Skin of body (tissue), 2 donors: Measurements from ENCODE around the gene HSP90AA1. TPM values are rescaled to one million over a fixed set of nuclear protein-coding genes. Genes with fewer than 3 reads are reported as not detected.
A peak's percentile ranks its signal among the peaks of the same experiment; 100 is the strongest.
"Not testable (repeated sequence)": the region's sequence is repeated elsewhere in the genome, so short reads cannot be mapped to it uniquely, and the experiment has no call there.

ENCODE experiments used
- DNase-seq: peaks from one replicate; lab custom pipeline; 2025; lab: John Stamatoyannopoulos, UW
- total RNA-seq: library from RNA; depleted of rRNA; stranded (reverse); fragments of >200 nt; gene quantifications from one replicate; pipeline ENCODE4 v1.2.3, GENCODE V29; 2014

Gene HSP90AA1
- total RNA-seq, 1 donor from 2014 or later = 339 TPM

GRCh38 chr14:102074415-102074964 lies 12.4 kb downstream of the HSP90AA1 start:
- DNase-seq = no peak

GRCh38 chr14:102071283-102071998 lies 15.4 kb downstream of the HSP90AA1 start:
- DNase-seq = no peak

DNA sequence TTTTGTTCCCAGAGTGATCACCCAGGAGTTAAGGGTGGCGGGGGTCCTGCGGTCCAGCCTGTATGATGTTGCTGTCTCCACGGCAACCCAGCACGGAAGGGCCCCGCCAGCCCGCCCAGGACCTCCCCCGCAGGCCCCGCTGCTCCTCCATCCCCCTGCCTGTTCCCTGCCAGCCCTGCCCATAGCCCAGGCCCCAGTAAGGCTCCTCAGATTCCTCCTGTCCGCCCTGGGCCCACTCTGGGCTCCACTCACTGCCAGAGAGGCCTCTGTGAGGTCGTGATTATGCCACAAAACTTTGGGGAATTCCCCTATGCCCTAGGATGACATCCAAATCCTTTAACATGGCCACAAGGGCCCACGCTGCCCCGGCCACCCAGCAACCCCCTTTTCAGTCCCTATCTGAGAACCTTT lies 20.8 kb downstream of the HSP90AA1 start:
- DNase-seq = no peak

DNA sequence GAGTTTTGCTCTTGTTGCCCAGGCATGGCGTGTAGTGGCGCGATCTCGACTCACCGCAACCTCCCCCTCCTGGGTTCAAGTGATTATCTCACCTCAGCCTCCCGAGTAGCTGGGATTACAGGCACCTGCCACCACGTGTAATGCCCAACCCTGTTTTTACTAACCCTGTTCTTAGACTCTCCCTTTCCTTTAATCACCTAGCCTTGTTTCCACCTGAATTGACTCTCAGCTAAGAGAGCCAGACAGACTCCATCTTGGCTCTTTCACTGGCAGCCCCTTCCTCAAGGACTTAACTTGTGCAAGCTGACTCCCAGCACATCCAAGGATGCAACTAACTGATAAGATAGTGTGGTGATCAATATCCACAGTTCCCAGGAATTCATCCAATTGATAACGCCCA lies 22.3 kb downstream of the HSP90AA1 start:
- not testable (repeated sequence) for DNase-seq

DNA sequence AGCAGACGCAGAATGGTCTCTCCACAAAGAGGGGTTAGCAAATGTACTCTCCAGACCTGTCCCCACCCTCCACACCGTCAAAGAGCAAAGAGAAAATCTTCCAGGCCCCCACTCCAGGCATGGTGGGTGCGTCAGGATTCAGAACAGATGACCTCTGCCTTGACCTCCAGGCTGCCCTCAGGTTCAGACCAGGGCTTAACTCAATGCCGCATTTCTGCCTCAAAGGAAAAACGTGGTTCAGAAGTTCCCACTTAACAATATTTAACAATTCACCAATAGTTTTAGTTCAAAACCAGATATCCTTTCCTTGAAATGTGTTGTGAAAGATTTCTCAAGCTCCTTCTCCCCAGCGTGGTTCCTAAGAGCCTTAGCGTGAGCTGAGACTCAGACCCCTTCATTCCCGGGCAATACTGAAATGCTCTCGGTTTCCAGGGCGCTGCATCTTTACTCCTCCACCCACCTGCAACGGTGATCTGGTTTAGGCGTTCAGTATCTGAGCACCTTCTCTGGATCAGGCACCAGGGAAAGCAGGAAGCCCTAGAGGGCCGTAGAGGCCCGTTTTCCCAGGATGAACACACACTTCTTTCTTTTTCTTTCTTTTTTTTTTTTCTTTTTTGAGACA lies 22.9 kb downstream of the HSP90AA1 start:
- DNase-seq = no peak

- DNase-seq = peak; percentile 78
These were observed 23.6 kb downstream of the HSP90AA1 start for GRCh38 chr14:102063109-102063807.

DNA sequence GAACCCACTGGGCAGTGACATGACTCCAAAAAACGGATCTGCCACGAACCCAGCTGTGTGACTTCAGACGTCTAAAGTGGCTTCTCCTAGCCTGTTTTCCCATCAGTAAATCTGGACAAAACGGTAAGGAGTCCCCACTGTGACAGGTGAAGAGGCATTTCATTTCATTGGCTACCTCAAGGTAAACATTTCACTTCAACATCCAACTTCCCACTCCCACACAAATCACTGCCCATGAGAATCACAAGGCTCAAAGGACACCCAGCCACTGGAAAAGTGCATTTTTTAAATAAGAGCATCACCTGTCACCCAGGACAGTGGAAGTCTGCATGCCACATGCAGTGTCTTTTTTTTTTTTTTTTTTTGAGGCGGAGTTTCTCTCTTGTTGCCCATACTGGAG lies 27.9 kb downstream of the HSP90AA1 start:
- no peak for DNase-seq

- DNase-seq = no peak
These were observed 28.7 kb downstream of the HSP90AA1 start for GRCh38 chr14:102058146-102058545.

DNA sequence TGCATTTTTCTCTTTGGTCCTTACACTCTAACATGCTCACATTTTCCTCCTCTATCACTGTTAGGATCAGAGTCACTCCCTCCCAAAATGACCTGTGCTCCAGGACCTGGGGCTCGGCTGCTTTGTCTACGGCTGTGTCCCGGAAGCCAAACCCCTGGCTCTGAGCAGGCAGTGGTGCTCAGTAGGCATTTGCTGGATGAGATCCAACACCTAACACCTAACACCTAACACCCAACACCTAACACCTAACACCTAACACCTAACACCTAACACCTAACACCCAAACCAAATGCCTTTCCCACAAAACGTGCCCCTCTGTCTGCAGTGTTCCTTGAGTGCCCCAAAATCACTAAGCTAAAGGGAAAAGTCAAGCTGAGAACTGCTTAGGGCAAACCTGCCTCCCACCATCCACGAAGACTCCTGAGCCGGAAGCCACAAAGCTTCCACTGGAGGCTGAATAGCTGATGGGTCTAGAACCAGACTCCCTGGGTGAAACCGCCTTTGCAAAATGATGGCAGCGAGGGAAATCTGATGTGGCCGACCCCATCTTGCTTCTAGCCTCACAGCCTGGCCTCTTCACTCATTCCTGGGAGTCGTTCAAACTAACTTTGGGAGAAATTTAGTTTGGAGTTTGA lies 29.2 kb downstream of the HSP90AA1 start:
- no peak for DNase-seq

GRCh38 chr14:102056694-102057442 lies 30.0 kb downstream of the HSP90AA1 start:
- DNase-seq = no peak

DNA sequence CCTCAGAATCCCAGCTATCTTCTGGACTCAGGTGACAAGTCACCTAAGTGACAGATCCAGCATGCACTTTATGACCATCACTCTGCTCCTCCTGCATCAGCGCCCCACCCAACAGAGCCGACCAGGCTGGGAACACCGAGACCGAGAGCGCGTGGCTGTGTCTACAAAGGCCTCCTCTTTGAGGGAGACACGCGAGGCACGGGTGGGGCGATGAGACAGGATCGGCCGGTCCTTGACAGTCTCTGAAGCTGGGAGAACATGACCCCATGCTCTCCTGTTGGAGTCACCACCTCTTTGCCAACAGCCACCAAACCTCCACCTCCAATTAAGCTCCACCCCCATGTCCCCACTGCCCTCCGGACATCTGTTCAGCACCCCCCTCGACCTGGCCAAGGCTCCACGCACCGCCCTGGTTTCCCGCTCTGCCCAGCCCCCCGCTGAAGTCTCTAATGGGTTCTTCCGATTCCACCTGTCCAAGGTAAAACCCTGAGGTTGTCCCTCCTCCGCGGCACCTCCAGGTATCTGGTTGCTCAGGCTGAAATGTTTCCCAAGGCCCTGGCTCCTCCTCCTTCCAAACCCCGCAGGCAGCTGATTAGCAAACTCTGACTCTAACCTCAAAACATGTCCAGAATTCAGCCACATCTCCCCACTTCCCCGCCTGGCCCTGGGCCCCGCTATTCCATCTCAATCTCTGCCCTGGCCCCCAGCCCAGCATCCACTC lies 31.5 kb downstream of the HSP90AA1 start:
- no peak for DNase-seq

DNA sequence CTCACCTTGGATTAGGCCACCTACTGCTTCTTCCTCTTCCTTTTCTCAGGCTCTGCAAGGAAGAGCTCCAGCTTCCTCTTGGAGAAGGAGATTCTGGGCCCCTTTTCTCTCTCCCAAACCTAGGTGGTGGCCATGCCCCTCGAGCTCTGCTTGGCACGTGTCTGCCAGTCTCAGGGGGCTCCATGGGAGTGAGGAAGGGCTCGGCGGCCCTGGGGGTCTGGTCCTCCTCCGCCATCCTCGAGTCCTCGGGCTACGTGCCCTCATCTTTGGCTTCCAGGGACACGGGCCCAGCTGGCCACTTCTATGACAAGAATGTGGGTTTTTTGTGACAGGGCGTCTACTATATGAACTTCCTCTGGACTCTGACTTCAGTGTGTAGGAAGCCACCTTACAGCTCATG lies 34.3 kb downstream of the HSP90AA1 start:
- no peak for DNase-seq

DNA sequence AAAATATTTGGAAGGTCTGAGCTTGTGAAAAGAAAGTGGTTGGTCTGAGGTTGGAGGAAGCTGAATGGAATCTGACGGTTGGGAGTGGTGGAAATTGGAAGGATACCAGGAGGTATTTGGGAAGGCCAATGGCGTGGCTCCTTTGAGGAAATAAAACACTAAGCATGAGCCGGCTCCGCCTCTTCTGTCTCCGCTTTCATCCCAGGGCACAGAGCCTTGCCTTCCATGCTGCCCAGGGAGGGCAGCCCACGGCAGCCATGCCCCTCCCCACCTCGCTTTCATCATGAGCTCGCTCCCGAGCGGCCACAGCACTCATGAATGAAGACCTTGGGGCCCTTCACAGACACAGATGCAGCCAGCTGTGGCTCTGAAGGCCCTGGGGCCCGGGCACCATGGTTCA lies 36.2 kb downstream of the HSP90AA1 start:
- no peak for DNase-seq

DNA sequence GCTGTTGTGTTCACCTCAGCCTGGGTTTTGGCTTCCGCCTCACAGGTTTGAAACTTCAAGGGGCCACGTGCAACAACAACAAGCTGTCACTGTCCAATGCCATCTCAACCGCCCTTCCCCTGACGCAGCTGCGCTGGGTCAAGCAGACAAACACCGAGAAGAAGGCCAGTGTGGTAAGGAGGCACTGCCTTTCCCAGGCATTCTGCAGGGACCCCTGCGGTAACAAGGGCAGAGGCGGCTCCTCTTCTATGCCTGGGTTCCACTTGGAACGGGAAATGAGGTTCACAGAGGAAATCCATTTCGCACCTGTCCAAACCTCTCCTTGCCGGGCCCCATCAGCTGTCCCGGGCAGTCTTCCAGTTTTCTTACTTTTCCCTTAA lies 36.8 kb downstream of the HSP90AA1 start:
- DNase-seq = no peak

GRCh38 chr14:102049258-102050025 lies 37.4 kb downstream of the HSP90AA1 start:
- no peak for DNase-seq

GRCh38 chr14:102047808-102048540 lies 38.9 kb downstream of the HSP90AA1 start:
- no peak for DNase-seq

DNA sequence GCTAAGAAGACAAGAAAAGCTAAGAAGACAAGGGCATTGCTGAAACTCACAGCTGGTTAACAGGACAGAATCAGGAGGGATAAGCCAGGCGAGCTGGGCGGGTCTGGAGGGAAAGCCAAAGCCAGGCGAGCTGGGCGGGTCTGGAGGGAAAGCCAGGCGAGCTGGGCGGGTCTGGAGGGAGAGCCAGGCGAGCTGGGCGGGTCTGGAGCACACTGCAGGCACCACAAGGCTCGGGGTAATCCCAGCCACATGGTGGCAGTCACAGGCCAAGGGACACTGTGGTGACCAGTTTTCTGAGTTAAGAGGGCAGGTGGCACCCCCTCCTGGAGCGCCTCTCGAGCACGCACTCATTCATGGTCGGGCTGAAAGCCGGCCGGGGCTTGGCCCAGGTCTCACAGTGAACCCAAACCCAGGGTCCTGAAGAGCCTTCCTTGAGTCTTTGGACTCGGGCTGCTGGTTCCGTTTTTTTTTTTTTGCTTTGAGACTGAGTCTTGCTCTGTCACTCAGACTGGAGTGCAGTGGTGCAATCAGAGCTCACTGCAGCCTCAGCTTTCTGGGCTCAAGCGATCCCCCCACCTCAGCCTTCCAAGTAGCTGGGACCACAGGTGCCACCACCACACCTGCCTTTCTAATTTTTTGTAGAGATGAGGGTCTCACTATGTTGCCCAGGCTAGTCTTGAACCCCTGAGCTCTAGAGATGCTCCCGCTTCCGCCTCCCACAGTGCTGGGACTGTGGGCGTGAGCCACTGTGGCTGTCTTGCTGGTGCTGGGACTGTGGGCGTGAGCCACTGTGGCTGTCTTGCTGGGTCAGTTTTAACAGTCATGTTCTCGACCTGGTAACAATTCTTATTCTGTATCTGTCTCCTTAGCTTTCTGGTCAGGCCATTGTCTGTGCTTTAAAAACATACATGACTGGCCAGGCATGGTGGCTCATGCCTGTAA lies 40.2 kb downstream of the HSP90AA1 start:
- peak; percentile 66 for DNase-seq

DNA sequence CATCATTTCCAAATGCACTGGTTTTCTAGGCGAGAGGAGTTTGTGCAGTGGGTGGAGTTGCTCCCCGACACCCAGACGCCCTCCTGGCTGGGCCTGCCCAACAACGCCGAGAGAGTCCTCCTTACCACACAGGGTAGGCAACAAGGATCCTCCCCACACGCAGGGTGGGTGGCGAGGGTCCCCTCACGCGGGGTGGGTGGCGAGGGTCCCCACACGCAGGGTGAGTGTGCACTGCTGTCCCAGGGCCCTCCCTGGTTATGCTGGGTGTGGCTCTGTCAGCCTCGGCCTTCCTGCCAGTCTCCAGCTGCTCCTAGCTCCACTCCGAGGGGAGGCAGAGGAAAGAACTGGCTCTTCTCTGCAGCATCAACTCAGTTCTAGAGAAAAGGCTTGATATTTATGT lies 42.3 kb downstream of the HSP90AA1 start:
- DNase-seq = no peak
